Measurements from ENCODE around the gene MOCS3.

GRCh38 chr20:50959543-50960126 lies 1.0 kb downstream of the MOCS3 start:
- TF ChIP-seq EZH2 (IDR thresholded peaks at IDR 0.05) (no peak), POLR2AphosphoS5 (IDR thresholded peaks at IDR 0.05; ENCODE audit: borderline replicate concordance, low read depth, low read length) (no peak)

Measured in SK-N-MC (cell line).